LNCaP clone FGC (cell line): ENCODE results near the gene SCNN1B.

Source experiments
- DNase-seq: peaks from one replicate; pipeline ENCODE4 v3.0.0-alpha.2; 2011; ENCODE audit warnings: low read depth
- H3K4me3 ChIP-seq: 2 replicates; pipeline ENCODE4 v1.5.1; 2011; ENCODE audit warnings: mild to moderate bottlenecking, low read depth, low read length, control low read depth
- CTCF ChIP-seq: IDR thresholded peaks from 2 replicates; pipeline ENCODE4 v1.5.1; 2012; ENCODE audit warnings: mild to moderate bottlenecking; ENCODE audit not compliant: control insufficient read depth, insufficient read depth; ENCODE audit errors: extremely low read depth

Gene SCNN1B

GRCh38 chr16:23258919-23259237 is 43.2 kb upstream of the SCNN1B start:
- DNase-seq = no peak
- no peak for TF ChIP-seq CTCF
- H3K4me3 ChIP-seq = no peak overlapping the region

GRCh38 chr16:23267647-23268046 is 34.5 kb upstream of the SCNN1B start:
- TF ChIP-seq CTCF = no peak
- DNase-seq = no peak
- no peak overlapping the region for H3K4me3 ChIP-seq

GRCh38 chr16:23268561-23268960 is 33.5 kb upstream of the SCNN1B start:
- no peak overlapping the region for H3K4me3 ChIP-seq
- TF ChIP-seq CTCF = no peak
- DNase-seq = no peak

GRCh38 chr16:23269248-23269953 is 32.7 kb upstream of the SCNN1B start:
- no peak overlapping the region for H3K4me3 ChIP-seq
- no peak for DNase-seq
- TF ChIP-seq CTCF = no peak

GRCh38 chr16:23270654-23271053 is 31.4 kb upstream of the SCNN1B start:
- H3K4me3 ChIP-seq = no peak overlapping the region
- no peak for TF ChIP-seq CTCF
- DNase-seq = no peak

GRCh38 chr16:23274968-23275367 is 27.1 kb upstream of the SCNN1B start:
- no peak for DNase-seq
- no peak overlapping the region for H3K4me3 ChIP-seq
- no peak for TF ChIP-seq CTCF

- no peak for DNase-seq
- H3K4me3 ChIP-seq = no peak overlapping the region
- no peak for TF ChIP-seq CTCF
Observed at GRCh38 chr16:23276821-23277220, 25.3 kb upstream of the SCNN1B start.
